GM21619 (cell line): Measurements from ENCODE around the gene SCNN1A.
"Not testable (repeated sequence)": the region's sequence is repeated elsewhere in the genome, so short reads cannot be mapped to it uniquely, and the experiment has no call there.

Experiments
- ATAC-seq: cut with Tn5 transposase; IDR thresholded peaks from one replicate; pipeline ENCODE4 v1.9.1; 2021; ENCODE audit not compliant: unreplicated experiment

Gene SCNN1A

GRCh38 chr12:6351622-6352021 is 23.7 kb downstream of the SCNN1A start:
- no peak for ATAC-seq

- no peak for ATAC-seq
Observed at GRCh38 chr12:6347367-6348338, 27.7 kb downstream of the SCNN1A start.

GRCh38 chr12:6346942-6347341 is 28.4 kb downstream of the SCNN1A start:
- no peak for ATAC-seq

GRCh38 chr12:6346235-6346832 is 29.0 kb downstream of the SCNN1A start:
- no peak for ATAC-seq

- ATAC-seq = no peak
Observed at GRCh38 chr12:6345319-6346091, 29.9 kb downstream of the SCNN1A start.

- ATAC-seq = not testable (repeated sequence)
Observed at GRCh38 chr12:6344101-6344660, 31.2 kb downstream of the SCNN1A start.

GRCh38 chr12:6343518-6343917 is 31.8 kb downstream of the SCNN1A start:
- no peak for ATAC-seq

- ATAC-seq = no peak
Observed at GRCh38 chr12:6342140-6342889, 33.0 kb downstream of the SCNN1A start.

- ATAC-seq = no peak
Observed at GRCh38 chr12:6341417-6342139, 33.8 kb downstream of the SCNN1A start, which contains the start of gene TNFRSF1A. Gene TNFRSF1A (minus strand): TSS chr12:6342076. CDS start chr12:6341814, 262 bp downstream.

GRCh38 chr12:6340745-6341416 is 34.5 kb downstream of the SCNN1A start:
- ATAC-seq = no peak

- ATAC-seq = no peak
Observed at GRCh38 chr12:6340032-6340638, 35.2 kb downstream of the SCNN1A start.

- no peak for ATAC-seq
Observed at GRCh38 chr12:6338955-6339354, 36.4 kb downstream of the SCNN1A start.

GRCh38 chr12:6338536-6338935 is 36.8 kb downstream of the SCNN1A start:
- not testable (repeated sequence) for ATAC-seq

GRCh38 chr12:6337958-6338433 is 37.4 kb downstream of the SCNN1A start:
- no peak for ATAC-seq

GRCh38 chr12:6336889-6337853 is 38.2 kb downstream of the SCNN1A start:
- ATAC-seq = no peak

GRCh38 chr12:6336079-6336888 is 39.1 kb downstream of the SCNN1A start:
- no peak for ATAC-seq
